Neural progenitor cell (in vitro differentiated cells): ENCODE measurements around the gene E2F2.

Experiments used
- EZH2 ChIP-seq: fragments of 200-600 bp; sonication (generic); IDR thresholded peaks from 2 replicates; pipeline ENCODE4 v1.6.1; 2017; ENCODE audit warnings: antibody characterized with exemption, mild to moderate bottlenecking, moderate library complexity
- TF ChIP-seq, protein P1 (sequence below): fragments of 200-600 bp; sonication (generic); IDR thresholded peaks from 2 replicates; pipeline ENCODE4 v1.5.1; 2017; ENCODE audit warnings: antibody characterized with exemption, mild to moderate bottlenecking

DNA sequence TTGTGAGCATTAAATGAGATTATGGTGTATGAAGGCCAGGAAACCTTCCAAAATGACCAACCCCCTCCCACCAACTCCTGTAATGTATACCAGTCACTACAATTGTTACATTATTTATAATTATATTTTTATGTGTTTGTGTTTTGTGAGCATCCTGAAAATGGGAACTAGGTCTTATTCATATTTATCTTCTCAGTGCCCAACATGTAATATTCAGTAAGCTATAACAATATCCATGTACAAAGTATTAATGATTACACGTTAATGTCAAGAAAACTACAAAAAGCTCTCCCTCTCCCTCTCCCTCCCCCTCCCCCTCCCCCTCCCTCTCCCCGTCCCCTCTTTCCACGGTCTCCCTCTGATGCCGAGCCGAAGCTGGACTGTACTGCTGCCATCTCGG, 28.1 kb downstream of the E2F2 start:
- TF ChIP-seq, protein P1, sequence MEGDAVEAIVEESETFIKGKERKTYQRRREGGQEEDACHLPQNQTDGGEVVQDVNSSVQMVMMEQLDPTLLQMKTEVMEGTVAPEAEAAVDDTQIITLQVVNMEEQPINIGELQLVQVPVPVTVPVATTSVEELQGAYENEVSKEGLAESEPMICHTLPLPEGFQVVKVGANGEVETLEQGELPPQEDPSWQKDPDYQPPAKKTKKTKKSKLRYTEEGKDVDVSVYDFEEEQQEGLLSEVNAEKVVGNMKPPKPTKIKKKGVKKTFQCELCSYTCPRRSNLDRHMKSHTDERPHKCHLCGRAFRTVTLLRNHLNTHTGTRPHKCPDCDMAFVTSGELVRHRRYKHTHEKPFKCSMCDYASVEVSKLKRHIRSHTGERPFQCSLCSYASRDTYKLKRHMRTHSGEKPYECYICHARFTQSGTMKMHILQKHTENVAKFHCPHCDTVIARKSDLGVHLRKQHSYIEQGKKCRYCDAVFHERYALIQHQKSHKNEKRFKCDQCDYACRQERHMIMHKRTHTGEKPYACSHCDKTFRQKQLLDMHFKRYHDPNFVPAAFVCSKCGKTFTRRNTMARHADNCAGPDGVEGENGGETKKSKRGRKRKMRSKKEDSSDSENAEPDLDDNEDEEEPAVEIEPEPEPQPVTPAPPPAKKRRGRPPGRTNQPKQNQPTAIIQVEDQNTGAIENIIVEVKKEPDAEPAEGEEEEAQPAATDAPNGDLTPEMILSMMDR, result no peak
- no peak for TF ChIP-seq EZH2
